ENCODE data around the gene USP21. TPM values are rescaled to one million over a fixed set of nuclear protein-coding genes. Genes with fewer than 3 reads are reported as not detected.

The USP21 gene
- total and polyA plus RNA-seq, 9 of the 15 experiments (the other 6 are each of a cell fraction or from before 2014, with no cell fraction given): 4.9 to 52.4 (median 21.6) TPM

DNA sequence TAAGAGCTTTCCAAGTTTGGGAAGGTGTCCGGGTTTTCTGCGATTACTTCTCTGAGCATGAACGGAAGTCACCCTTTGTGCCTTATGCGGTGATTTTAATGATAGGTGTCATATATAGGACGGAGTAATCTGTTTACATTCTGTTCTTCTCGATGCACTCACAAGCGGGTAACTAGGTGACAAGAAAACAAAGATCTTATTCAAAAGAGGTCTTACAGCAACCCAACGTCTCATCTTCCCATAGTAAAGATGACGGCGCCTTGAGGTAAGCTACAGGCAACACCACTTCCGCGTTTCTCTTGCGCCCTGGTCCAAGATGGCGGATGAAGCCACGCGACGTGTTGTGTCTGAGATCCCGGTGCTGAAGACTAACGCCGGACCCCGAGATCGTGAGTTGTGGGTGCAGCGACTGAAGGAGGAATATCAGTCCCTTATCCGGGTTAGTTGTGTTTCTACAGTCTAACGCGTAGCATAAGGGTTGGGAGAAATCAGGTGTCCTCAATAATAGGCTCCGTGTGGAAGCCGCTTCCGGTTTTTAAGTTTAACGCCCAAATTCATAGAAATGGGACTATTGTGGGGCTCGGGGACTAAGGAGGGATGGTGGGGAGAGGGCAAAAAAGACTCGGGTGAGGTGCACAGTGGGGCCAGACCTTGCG lies 5.5 kb upstream of the USP21 start, which contains the start of gene UFC1 (continued):
- no peak for TF ChIP-seq HOMEZ (CRISPR knock-in tag; IDR thresholded peaks at IDR 0.05)
- 0 out of 2 replicates have a peak, but pooled peaks have one; percentile 17 for TF ChIP-seq HMG20A (CRISPR knock-in tag; conservative IDR thresholded peaks at IDR 0.05)
- TF ChIP-seq ZNF41 (CRISPR knock-in tag; conservative IDR thresholded peaks at IDR 0.05): no peak
- TF ChIP-seq RCOR1 (IDR thresholded peaks at IDR 0.05; ENCODE audit: borderline replicate concordance in 1 of 2, low read depth in 2 of 2, low read length in 2 of 2): no peak
- TF ChIP-seq ZBTB7A (IDR thresholded peaks at IDR 0.05; ENCODE audit: borderline replicate concordance, control insufficient read depth, low read depth, low read length): no peak
- TF ChIP-seq, protein P1, sequence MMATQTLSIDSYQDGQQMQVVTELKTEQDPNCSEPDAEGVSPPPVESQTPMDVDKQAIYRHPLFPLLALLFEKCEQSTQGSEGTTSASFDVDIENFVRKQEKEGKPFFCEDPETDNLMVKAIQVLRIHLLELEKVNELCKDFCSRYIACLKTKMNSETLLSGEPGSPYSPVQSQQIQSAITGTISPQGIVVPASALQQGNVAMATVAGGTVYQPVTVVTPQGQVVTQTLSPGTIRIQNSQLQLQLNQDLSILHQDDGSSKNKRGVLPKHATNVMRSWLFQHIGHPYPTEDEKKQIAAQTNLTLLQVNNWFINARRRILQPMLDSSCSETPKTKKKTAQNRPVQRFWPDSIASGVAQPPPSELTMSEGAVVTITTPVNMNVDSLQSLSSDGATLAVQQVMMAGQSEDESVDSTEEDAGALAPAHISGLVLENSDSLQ (IDR thresholded peaks at IDR 0.05): peak; percentile 34; the same call in 1 of the 2 replicates
- peak; percentile 21; the same call in 1 of the 2 replicates for TF ChIP-seq KLF6 (CRISPR knock-in tag; IDR thresholded peaks at IDR 0.05; ENCODE audit: borderline replicate concordance)
- peak; percentile 32; the same call in 1 of the 2 replicates for TF ChIP-seq RAD51 (IDR thresholded peaks at IDR 0.05; ENCODE audit: borderline replicate concordance, low read depth)
- TF ChIP-seq KDM5B (IDR thresholded peaks at IDR 0.05; ENCODE audit: insufficient replicate concordance, low read depth, low read length): peak; percentile 92
- no peak for TF ChIP-seq MCM5 (IDR thresholded peaks at IDR 0.05; ENCODE audit: low read depth)
- no peak for TF ChIP-seq GMEB1 (CRISPR knock-in tag; IDR thresholded peaks at IDR 0.05)
- no peak; the same call in 1 of the 2 replicates for TF ChIP-seq MIER1 (IDR thresholded peaks at IDR 0.05; ENCODE audit: low read depth)
- TF ChIP-seq ATF1 (CRISPR knock-in tag; IDR thresholded peaks at IDR 0.05): no peak
- TF ChIP-seq ATF1 (tag; IDR thresholded peaks at IDR 0.05): peak; percentile 88
- peak in 1 of 2 experiments; percentile 85; a peak in 1 of 3 replicates for TF ChIP-seq CBX3 (IDR thresholded peaks at IDR 0.05; ENCODE audit: borderline replicate concordance in 1 of 2, low read length in 2 of 2)
- peak; percentile 68; the same call in 1 of the 2 replicates for TF ChIP-seq ZNF197 (CRISPR knock-in tag; IDR thresholded peaks at IDR 0.05; ENCODE audit: low read depth)
- TF ChIP-seq, protein P2, sequence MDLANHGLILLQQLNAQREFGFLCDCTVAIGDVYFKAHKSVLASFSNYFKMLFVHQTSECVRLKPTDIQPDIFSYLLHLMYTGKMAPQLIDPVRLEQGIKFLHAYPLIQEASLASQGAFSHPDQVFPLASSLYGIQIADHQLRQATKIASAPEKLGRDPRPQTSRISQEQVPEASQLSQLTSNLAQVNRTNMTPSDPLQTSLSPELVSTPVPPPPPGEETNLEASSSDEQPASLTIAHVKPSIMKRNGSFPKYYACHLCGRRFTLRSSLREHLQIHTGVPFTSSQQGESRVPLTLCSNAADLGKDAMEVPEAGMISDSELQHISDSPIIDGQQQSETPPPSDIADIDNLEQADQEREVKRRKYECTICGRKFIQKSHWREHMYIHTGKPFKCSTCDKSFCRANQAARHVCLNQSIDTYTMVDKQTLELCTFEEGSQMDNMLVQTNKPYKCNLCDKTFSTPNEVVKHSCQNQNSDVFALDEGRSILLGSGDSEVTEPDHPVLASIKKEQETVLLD (IDR thresholded peaks at IDR 0.05): 0 out of 2 replicates have a peak, but pooled peaks have one; percentile 21
- TF ChIP-seq CEBPG (CRISPR knock-in tag; IDR thresholded peaks at IDR 0.05): peak; percentile 75; the same call in 1 of the 2 replicates
- TF ChIP-seq CEBPG (tag; conservative IDR thresholded peaks at IDR 0.05 in 1 of 2, IDR thresholded peaks at IDR 0.05 in 1 of 2): no peak
- TF ChIP-seq CBFA2T2 (conservative IDR thresholded peaks at IDR 0.05): no peak
- TF ChIP-seq ZFX (CRISPR knock-in tag; IDR thresholded peaks at IDR 0.05): no peak
- 0 out of 4 replicates have a peak, but pooled peaks of 1 of the 2 experiments have one; percentile 32 for TF ChIP-seq TBL1XR1 (IDR thresholded peaks at IDR 0.05; ENCODE audit: low read length in 2 of 2)
- no peak for TF ChIP-seq ZNF354B (CRISPR knock-in tag; IDR thresholded peaks at IDR 0.05)
- TF ChIP-seq NFE2 (IDR thresholded peaks at IDR 0.05; ENCODE audit: low read depth): no peak
